SKM-1 treated with dmso at 0.1 percent for 144 hours (cell line): ENCODE measurements around the gene OAS2.
"Not testable (repeated sequence)": the region's sequence is repeated elsewhere in the genome, so short reads cannot be mapped to it uniquely, and the experiment has no call there.

Experiments used
- DNase-seq: peaks from one replicate; lab custom pipeline; 2025; ENCODE audit not compliant: unreplicated experiment; lab: John Stamatoyannopoulos, UW

Gene OAS2

DNA sequence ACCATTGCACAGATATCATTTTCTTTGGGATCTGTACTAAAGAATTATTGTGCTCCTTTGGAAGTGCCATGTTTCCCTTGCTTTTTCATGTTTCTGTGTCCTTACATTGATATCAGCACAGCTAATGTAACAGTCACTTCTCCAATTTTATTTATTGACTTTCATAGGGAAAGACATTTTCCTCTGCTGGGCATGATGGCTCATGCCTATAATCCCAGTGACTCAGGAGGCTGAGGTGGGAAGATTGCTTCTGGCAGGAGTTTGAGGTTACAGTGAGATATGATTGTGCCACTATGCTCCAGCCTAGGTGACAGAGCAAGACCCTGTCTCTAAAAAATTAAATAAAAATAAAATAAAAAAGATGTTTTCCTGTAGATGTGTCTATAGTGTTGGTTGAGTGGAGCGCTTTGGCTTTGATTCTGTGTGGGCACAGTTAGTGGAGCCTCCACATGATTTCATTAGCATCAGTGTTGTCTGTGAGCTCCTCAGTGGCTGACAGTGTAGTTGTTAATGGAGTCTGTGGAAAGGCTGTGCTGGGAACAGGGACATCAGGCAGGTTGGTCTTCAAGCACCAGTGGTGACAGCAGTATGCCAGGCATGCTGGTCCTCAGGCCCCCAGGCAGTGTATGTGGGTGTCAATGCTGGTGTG, 7.4 kb downstream of the OAS2 start:
- no peak for DNase-seq

DNA sequence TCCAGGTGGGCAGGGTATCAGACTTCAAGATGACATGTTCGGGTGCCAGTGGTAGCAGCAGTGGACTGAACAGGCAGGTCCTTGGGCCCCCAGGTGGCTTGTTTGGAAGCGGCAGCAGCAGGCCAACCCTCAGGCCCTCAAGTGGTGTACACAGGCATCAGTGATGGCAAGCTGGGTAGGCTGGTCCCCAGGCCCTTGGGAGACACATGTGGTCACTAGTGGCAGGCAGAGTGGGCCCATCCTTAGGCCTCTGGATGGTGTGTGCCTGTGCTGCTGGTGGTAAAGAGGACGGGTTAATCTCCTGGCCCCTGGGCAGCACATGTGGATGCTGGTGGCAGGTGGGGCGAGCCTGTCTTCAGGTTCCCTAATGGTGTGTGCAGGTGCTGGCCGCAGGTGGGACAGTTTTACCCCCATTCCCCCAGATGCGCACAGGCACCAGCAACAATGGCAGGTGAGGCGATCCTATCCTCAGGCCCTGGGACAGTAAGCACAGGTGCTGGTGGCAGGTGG, 8.0 kb downstream of the OAS2 start:
- DNase-seq: no peak

GRCh38 chr12:112987561-112987960, 9.2 kb downstream of the OAS2 start:
- no peak for DNase-seq

DNA sequence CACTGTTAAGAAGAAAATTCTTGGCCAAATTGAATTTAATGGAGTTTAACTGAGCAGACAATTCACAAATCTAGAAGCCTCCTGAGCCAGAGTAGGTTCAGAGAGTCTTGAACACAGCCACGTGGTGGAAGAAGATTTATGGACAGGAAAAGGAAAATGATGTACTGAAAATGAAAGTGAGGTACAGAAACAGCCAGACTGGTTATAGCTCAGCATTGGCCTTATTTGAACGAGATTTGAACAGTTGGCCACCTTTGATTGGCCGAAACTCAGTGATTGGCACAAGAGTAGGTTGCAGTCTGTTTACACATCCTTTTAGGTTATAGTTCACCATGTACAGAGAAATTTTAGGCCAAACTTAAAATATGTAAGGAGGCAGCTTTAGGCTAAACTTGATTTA, 9.9 kb downstream of the OAS2 start:
- DNase-seq: no peak

DNA sequence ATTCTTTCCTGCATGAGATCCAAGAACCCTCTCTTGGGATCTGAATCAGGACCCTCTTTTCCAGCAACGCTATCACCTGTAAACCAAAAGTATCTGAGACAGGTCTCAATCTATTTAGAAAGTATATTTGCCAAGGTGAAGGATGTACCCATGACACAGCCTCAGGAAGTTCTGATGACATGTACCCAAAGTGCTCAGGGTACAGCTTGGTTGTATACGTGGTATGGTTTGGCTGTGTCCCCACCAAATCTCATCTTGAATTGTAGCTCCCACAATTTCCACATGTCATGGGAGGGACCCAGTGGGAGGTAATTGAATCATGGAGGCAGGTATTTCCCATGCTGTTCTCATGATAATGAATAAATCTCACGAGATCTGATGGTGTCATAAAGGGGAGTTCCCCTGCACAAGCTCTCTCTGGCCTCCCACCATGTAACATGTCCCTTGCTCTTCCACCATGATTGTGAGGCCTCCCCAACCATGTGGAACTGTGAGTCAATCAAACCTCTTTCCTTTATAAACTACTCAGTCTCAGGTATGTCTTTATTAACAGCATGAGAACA, 10.6 kb downstream of the OAS2 start:
- DNase-seq: not testable (repeated sequence)

DNA sequence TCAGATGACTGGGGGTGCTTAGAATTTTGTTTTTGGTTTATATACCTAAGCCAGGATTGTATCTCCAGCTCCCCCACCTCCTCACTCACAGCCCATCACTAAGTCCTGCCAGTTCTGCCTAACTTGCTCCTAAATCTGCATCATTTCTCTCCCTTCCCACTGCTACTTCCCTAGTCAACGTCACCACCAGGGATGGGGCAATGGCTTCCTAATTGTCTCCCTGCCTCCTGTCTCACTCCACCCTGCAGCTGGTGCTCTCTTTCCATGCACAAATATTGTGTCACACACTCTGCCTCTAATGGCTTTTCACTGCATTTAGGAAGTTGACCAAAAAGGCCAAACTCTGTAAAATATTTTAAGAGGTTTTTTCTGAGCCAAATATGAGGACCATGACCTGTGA, 11.5 kb downstream of the OAS2 start:
- no peak for DNase-seq

GRCh38 chr12:112992541-112993398, 14.5 kb downstream of the OAS2 start:
- DNase-seq: peak; percentile 81

- no peak for DNase-seq
Measured at GRCh38 chr12:112995008-112995407, 16.7 kb downstream of the OAS2 start.

GRCh38 chr12:112996501-112996900, 18.2 kb downstream of the OAS2 start:
- no peak for DNase-seq

- DNase-seq: no peak
Measured at GRCh38 chr12:112997506-112997905, 19.2 kb downstream of the OAS2 start.

- no peak for DNase-seq
Measured at GRCh38 chr12:112998987-112999767, 20.9 kb downstream of the OAS2 start.

DNA sequence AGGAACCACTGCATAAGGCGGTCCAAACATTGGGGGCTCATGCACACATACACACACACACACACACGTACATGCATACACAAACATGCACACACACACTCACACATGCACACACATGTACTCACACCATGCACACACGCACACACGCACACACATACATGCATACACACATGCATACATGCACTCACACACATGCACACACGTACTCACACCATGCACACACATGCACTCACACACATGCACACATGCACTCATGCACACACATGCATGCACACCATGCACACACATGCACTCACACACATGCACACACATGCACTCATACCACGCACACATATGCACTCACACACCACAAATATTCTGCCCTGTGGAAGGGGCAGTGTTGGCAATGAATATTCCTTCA, 22.1 kb downstream of the OAS2 start:
- DNase-seq: no peak

GRCh38 chr12:113002155-113002554, 23.8 kb downstream of the OAS2 start:
- DNase-seq: no peak

GRCh38 chr12:113002676-113003075, 24.4 kb downstream of the OAS2 start:
- DNase-seq: no peak

DNA sequence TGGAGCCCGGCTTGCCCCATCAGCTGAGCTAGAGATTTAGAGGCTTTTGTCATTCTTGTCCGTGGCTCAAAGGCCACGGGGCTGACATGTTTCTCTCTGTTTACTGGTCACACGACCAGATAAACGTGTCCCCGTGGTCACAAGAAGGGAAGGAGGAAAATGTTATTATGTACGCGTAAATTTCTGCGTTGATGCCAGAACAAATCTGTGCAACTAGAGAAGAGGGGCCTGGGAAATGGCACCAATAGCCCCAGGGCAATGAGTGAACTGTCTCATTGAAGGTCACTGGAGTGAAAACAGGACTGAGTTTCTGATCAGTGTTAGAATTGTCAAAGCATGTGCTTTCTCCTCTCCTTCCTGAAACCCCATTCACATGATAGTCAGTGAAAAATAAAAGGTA, 25.3 kb downstream of the OAS2 start:
- no peak for DNase-seq

DNA sequence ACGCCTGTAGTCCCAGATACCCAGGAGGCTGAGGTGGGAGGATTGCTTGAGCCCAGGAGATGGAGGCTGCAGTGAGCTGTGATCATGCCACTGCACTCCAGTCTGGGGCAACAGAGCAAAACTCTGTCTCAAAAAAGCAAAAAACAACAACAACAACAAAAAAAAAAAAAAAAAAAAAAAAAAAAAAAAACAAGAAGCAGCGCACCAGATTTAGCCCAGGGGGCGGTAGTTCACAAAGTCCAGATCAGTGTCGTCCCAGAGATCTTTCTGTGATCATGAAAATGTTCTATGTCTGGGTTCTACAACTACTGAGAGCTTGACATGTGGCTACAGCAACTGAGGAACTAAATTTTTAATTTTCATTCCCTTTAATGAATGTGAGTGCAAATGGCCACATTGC, 27.4 kb downstream of the OAS2 start:
- no peak for DNase-seq

DNA sequence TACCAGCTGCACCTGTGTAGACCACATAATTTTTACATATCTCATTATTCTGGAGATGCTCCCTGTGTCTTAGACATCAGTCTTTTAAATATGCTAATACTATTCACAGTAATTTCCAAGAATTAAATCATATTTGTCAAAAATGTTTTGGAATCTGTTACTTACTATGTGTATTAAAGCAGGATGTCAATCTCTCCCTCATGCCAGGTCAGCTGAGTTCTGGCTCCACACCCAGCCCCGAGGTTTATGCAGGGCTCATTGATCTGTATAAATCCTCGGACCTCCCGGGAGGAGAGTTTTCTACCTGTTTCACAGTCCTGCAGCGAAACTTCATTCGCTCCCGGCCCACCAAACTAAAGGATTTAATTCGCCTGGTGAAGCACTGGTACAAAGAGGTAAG, 27.9 kb downstream of the OAS2 start:
- no peak for DNase-seq

- DNase-seq: no peak
Measured at GRCh38 chr12:113006641-113007040, 28.3 kb downstream of the OAS2 start.

GRCh38 chr12:113007166-113007565, 28.8 kb downstream of the OAS2 start:
- DNase-seq: no peak

- DNase-seq: no peak
Measured at GRCh38 chr12:113010701-113011100, 32.4 kb downstream of the OAS2 start.

GRCh38 chr12:113014565-113014964, 36.2 kb downstream of the OAS2 start:
- no peak for DNase-seq
